Thymus (tissue), 11 donors: ENCODE results near the gene BCS1L. TPM values are rescaled to one million over a fixed set of nuclear protein-coding genes. Genes with fewer than 3 reads are reported as not detected.
"Not testable (repeated sequence)": the region's sequence is repeated elsewhere in the genome, so short reads cannot be mapped to it uniquely, and the experiment has no call there.

Source experiments
- DNase-seq, 9 donors: peaks; one replicate each; pipeline ENCODE4 v3.0.0-alpha.2; 2013; ENCODE audit warnings: low spot score in 9 of 9, low read depth in 6 of 9, missing footprints in 1 of 9
- H3K27ac ChIP-seq, 2 donors: one replicate each; pipeline ENCODE4 v1.5.1; 2013; ENCODE audit warnings: control low read depth in 1 of 2, low read depth in 1 of 2, low read length in 1 of 2, mild to moderate bottlenecking in 1 of 2, moderate library complexity in 1 of 2
- H3K27me3 ChIP-seq, 2 donors: one replicate each; pipeline ENCODE4 v1.5.1; 2013; ENCODE audit warnings: low read length in 1 of 2; ENCODE audit not compliant: control insufficient read depth in 2 of 2, insufficient read depth in 1 of 2
- H3K36me3 ChIP-seq, 2 donors: one replicate each; pipeline ENCODE4 v1.5.1; 2013; ENCODE audit warnings: low read length in 1 of 2, mild to moderate bottlenecking in 1 of 2, moderate library complexity in 1 of 2; ENCODE audit not compliant: control insufficient read depth in 2 of 2, insufficient read depth in 2 of 2
- H3K4me1 ChIP-seq, 2 donors: one replicate each; pipeline ENCODE4 v1.5.1; 2013; ENCODE audit warnings: low read length in 2 of 2; ENCODE audit not compliant: control insufficient read depth in 2 of 2, insufficient read depth in 2 of 2
- H3K4me3 ChIP-seq, 2 donors: one replicate each; pipeline ENCODE4 v1.5.1; 2013; ENCODE audit warnings: low read length in 2 of 2, control low read depth in 1 of 2, mild to moderate bottlenecking in 1 of 2
- H3K9me3 ChIP-seq, 2 donors: one replicate each; pipeline ENCODE4 v1.5.1; 2013; ENCODE audit warnings: low read length in 1 of 2, mild to moderate bottlenecking in 1 of 2; ENCODE audit not compliant: control insufficient read depth in 2 of 2, insufficient read depth in 1 of 2
- WGBS: extraction: QIAGEN DNeasy Blood & Tissue Kit; methylation state at CpG from one replicate; pipeline ENCODE4 v1.1.7; 2013; 5-methylcytosine and 5-hydroxymethylcytosine counted together
- polyA plus RNA-seq: library from polyadenylated mRNA; stranded (reverse); fragments of 200-250 nt; gene quantifications from one replicate; pipeline ENCODE4 v1.2.3, GENCODE V29; 2013
- total RNA-seq: library from RNA; stranded (reverse); fragments of 120-200 nt; gene quantifications from one replicate; pipeline ENCODE4 v1.2.4, GENCODE V29; 2013
- donor health status: healthy.

The BCS1L gene
- total and polyA plus RNA-seq, 2 donors, result 24.4 to 34.5 TPM

- DNase-seq, result peak; percentile 60 to 89 (median 72)
Observed at GRCh38 chr2:218671654-218672566, 12.4 kb downstream of the BCS1L start, which contains the start of the genes RNF25 and STK36. Gene RNF25, minus strand, starts transcription at chr2:218672002. Its CDS starts 32 bp downstream, at chr2:218671970. Gene STK36, plus strand, starts transcription at chr2:218672086. Its CDS starts 744 bp downstream, at chr2:218672830.

GRCh38 chr2:218679119-218679518 is 19.6 kb downstream of the BCS1L start:
- no peak overlapping the region for H3K27ac ChIP-seq
- H3K4me3 ChIP-seq, result no peak overlapping the region
- no peaks in the 10 kb centered on the region for H3K4me1 ChIP-seq
- H3K9me3 ChIP-seq, result no peaks in the 10 kb centered on the region
- WGBS, result 83% methylated on average over 4 of the region's 4 CpGs
- no peak for DNase-seq
- H3K27me3 ChIP-seq, result no peaks in the 10 kb centered on the region
- peaks cover 3 to 5% of the 10 kb centered on the region in 2 donors for H3K36me3 ChIP-seq

More at GRCh38 chr2:218671654-218672566, 12.4 kb downstream of the BCS1L start, which contains the start of the genes RNF25 and STK36:
- peak within 1 kb of the TSS; percentile 81 to 94 for H3K4me3 ChIP-seq
- WGBS, result under 1% methylated on average over 49 of the region's 49 CpGs
- H3K27me3 ChIP-seq, result no peaks in the 10 kb centered on the region
- H3K9me3 ChIP-seq, result peaks cover 0 to 4% of the 10 kb centered on the region in 2 donors
- H3K36me3 ChIP-seq, result peaks cover 12 to 13% of the 10 kb centered on the region in 2 donors
- H3K27ac ChIP-seq, result peak within 1 kb of the TSS; percentile 60 to 84
- peaks cover 8 to 17% of the 10 kb centered on the region in 2 donors for H3K4me1 ChIP-seq

GRCh38 chr2:218680061-218680460 is 20.6 kb downstream of the BCS1L start:
- Histone ChIP-seq H3K27me3 (no peaks in the 10 kb centered on the region), H3K27ac (no peak overlapping the region), H3K4me3 (no peak overlapping the region), H3K4me1 (no peaks in the 10 kb centered on the region), H3K36me3 (peaks cover 3 to 5% of the 10 kb centered on the region in 2 donors), H3K9me3 (no peaks in the 10 kb centered on the region)
- WGBS, result 96% methylated on average over 3 of the region's 3 CpGs
- DNase-seq, result no peak

- not testable (repeated sequence) for H3K27ac ChIP-seq, H3K36me3 ChIP-seq, H3K4me3 ChIP-seq, H3K27me3 ChIP-seq, H3K9me3 ChIP-seq, H3K4me1 ChIP-seq
- DNase-seq, result peak in 6 of 9 donors; percentile 22 to 68 (median 27)
- WGBS, result 38% methylated on average over 5 of the region's 5 CpGs
Observed at GRCh38 chr2:218687400-218688060, 28.0 kb downstream of the BCS1L start.

GRCh38 chr2:218691234-218691633 is 31.8 kb downstream of the BCS1L start:
- H3K9me3 ChIP-seq, result no peaks in the 10 kb centered on the region
- no peak overlapping the region for H3K4me3 ChIP-seq
- peaks cover 0 to 4% of the 10 kb centered on the region in 2 donors for H3K36me3 ChIP-seq
- no peak overlapping the region for H3K27ac ChIP-seq
- H3K27me3 ChIP-seq, result no peaks in the 10 kb centered on the region
- no peaks in the 10 kb centered on the region for H3K4me1 ChIP-seq
- DNase-seq, result no peak

- H3K4me1 ChIP-seq, result no peaks in the 10 kb centered on the region
- H3K27me3 ChIP-seq, result no peaks in the 10 kb centered on the region
- peaks cover 0 to 7% of the 10 kb centered on the region in 2 donors for H3K36me3 ChIP-seq
- no peaks in the 10 kb centered on the region for H3K9me3 ChIP-seq
- H3K4me3 ChIP-seq, result no peak overlapping the region
- DNase-seq, result no peak
- no peak overlapping the region for H3K27ac ChIP-seq
- WGBS, result 98% methylated on average over 3 of the region's 3 CpGs
Observed at GRCh38 chr2:218694405-218695145, 35.1 kb downstream of the BCS1L start.

GRCh38 chr2:218698885-218699284 is 39.4 kb downstream of the BCS1L start:
- WGBS, result 97% methylated on average over 8 of the region's 8 CpGs
- no peak overlapping the region for H3K4me3 ChIP-seq
- no peak overlapping the region for H3K27ac ChIP-seq
- no peaks in the 10 kb centered on the region for H3K27me3 ChIP-seq
- H3K9me3 ChIP-seq, result no peaks in the 10 kb centered on the region
- no peak for DNase-seq
- no peaks in the 10 kb centered on the region for H3K4me1 ChIP-seq
- peaks cover 0 to 6% of the 10 kb centered on the region in 2 donors for H3K36me3 ChIP-seq

- Histone ChIP-seq H3K9me3 (no peaks in the 10 kb centered on the region), H3K27ac (no peak overlapping the region), H3K36me3 (peaks cover 0 to 6% of the 10 kb centered on the region in 2 donors), H3K4me1 (no peaks in the 10 kb centered on the region), H3K4me3 (no peak overlapping the region), H3K27me3 (no peaks in the 10 kb centered on the region)
- no peak for DNase-seq
- WGBS, result 97% methylated on average over 2 of the region's 2 CpGs
Observed at GRCh38 chr2:218701806-218702205, 42.3 kb downstream of the BCS1L start.
